Stimulated activated naive B cell treated with anti-CD40 and anti-IgM and Interleukin-4, amounts not matched to agents 10 μg/mL and 1 μg/mL and 100 μg/mL, for 72 hours (primary cell): ENCODE data around the gene ALAS1.

ENCODE experiments used
- ATAC-seq, 2 donors: fragments of 150-1000 bp; cut with Tn5 transposase; replicated peaks; 2 replicates each; pipeline ENCODE4 v1.10.0; 2021; ENCODE audit warnings: moderate library complexity in 1 of 2
- DNase-seq: peaks from one replicate; pipeline ENCODE4 v3.0.0; 2021
- H3K27ac Mint-ChIP-seq: one replicate; pipeline ENCODE4 v1.8.0; 2022; ENCODE audit warnings: mild to moderate bottlenecking, mixed read lengths
- H3K27me3 Mint-ChIP-seq, 2 donors: one replicate each; pipeline ENCODE4 v1.8.0; 2022; ENCODE audit warnings: mixed read lengths in 2 of 2
- H3K36me3 Mint-ChIP-seq, 2 donors: one replicate each; pipeline ENCODE4 v1.8.0; 2022; ENCODE audit warnings: mixed read lengths in 2 of 2, mild to moderate bottlenecking in 1 of 2
- H3K4me1 Mint-ChIP-seq, 2 donors: one replicate each; pipeline ENCODE4 v1.8.0; 2022; ENCODE audit warnings: mixed read lengths in 2 of 2, mild to moderate bottlenecking in 1 of 2
- H3K4me3 Mint-ChIP-seq, 2 donors: one replicate each; pipeline ENCODE4 v1.8.0; 2022; ENCODE audit warnings: mild to moderate bottlenecking in 2 of 2, mixed read lengths in 2 of 2, moderate library complexity in 1 of 2
- H3K9me3 Mint-ChIP-seq, 2 donors: one replicate each; pipeline ENCODE4 v1.8.0; 2022; ENCODE audit warnings: mixed read lengths in 2 of 2, mild to moderate bottlenecking in 1 of 2

The ALAS1 gene

DNA sequence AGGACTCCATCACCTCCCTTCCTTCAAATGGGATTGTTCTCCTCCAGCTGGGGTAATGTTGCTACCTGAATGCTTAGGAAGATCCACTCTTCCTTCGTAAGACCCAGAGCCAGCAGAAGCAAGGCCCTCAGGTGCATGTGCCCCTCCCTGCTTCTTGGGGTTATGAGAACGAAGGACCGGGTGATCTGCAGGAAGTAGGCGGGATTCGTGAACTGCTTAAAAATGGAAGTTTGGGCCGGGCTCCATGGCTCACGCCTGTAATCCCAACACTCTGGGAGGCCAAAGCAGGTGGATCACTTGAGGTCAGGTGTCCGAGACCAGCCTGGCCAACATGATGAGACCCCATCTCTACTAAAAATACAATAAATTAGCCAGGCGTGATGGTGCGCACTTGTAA is 19.4 kb downstream of the ALAS1 start:
- Mint-ChIP-seq H3K27me3 (no peaks in the 10 kb centered on the region), H3K27ac (no peak overlapping the region), H3K4me1 (peaks cover 29 to 54% of the 10 kb centered on the region in 2 donors), H3K4me3 (no peak overlapping the region), H3K36me3 (peaks cover 42 to 58% of the 10 kb centered on the region in 2 donors), H3K9me3 (no peaks in the 10 kb centered on the region)
- ATAC-seq (no peak), DNase-seq (no peak)

- peak overlapping the region; percentile 31 for H3K27ac Mint-ChIP-seq
Measured at GRCh38 chr3:52218026-52218425, 20.1 kb downstream of the ALAS1 start.

GRCh38 chr3:52218454-52218853 is 20.5 kb downstream of the ALAS1 start:
- H3K9me3 Mint-ChIP-seq = no peaks in the 10 kb centered on the region
- peaks cover 45 to 58% of the 10 kb centered on the region in 2 donors for H3K36me3 Mint-ChIP-seq
- ATAC-seq (no peak), DNase-seq (no peak)
- H3K27ac Mint-ChIP-seq = peak overlapping the region; percentile 31
- no peaks in the 10 kb centered on the region for H3K27me3 Mint-ChIP-seq
- H3K4me1 Mint-ChIP-seq = peaks cover 36 to 64% of the 10 kb centered on the region in 2 donors
- no peak overlapping the region for H3K4me3 Mint-ChIP-seq

More at GRCh38 chr3:52218026-52218425, 20.1 kb downstream of the ALAS1 start:
- peaks cover 32 to 60% of the 10 kb centered on the region in 2 donors for H3K4me1 Mint-ChIP-seq
- H3K9me3 Mint-ChIP-seq = no peaks in the 10 kb centered on the region
- peaks cover 42 to 56% of the 10 kb centered on the region in 2 donors for H3K36me3 Mint-ChIP-seq
- no peak for DNase-seq
- H3K27me3 Mint-ChIP-seq = no peaks in the 10 kb centered on the region
- no peak for ATAC-seq
- H3K4me3 Mint-ChIP-seq = no peak overlapping the region

DNA sequence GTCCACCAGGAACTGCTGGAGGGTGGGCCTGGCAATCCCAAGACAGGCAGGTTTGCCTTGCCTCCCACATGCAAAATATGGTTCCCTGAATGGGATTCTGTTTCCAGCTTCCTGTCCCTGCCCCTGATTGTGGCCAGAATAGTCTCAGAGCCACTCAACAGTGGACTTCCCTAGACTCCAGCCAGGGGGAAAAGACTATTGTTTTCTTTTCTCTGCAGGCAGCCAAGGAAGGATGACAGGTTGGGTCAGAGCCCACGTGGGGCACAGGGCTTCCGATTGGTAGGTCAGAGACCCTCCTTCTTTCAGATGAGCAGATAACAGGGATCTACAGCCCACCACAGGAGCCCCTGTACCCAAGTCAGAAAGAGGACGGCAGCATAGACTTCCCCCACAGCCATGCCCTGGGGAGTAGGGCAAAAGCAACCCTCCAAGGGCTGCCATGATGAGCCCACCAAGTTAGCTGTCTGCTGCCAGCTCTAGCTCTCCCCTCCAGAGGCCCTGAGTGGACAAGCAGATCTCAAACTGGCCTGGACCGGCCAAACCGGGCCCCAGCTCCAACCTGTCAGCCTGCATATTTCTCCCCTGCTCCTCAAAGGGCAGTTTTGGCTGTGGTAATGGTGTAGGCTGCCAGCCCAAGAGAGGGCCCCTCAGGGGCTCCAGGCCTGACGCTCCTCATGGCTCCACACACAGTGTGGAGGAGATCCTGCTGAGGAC is 21.1 kb downstream of the ALAS1 start:
- no peaks in the 10 kb centered on the region for H3K9me3 Mint-ChIP-seq
- peaks cover 40 to 70% of the 10 kb centered on the region in 2 donors for H3K4me1 Mint-ChIP-seq
- ATAC-seq (no peak), DNase-seq (no peak)
- no peaks in the 10 kb centered on the region for H3K27me3 Mint-ChIP-seq
- peaks cover 49 to 59% of the 10 kb centered on the region in 2 donors for H3K36me3 Mint-ChIP-seq
- H3K4me3 Mint-ChIP-seq = no peak overlapping the region
- peak overlapping the region; percentile 42 for H3K27ac Mint-ChIP-seq

- H3K4me3 Mint-ChIP-seq = peak overlapping the region; percentile 10 to 35
- H3K27me3 Mint-ChIP-seq = no peaks in the 10 kb centered on the region
- H3K27ac Mint-ChIP-seq = no peak overlapping the region
- DNase-seq (peak; percentile 74), ATAC-seq (peak; percentile 78 to 79)
- H3K4me1 Mint-ChIP-seq = peaks cover 49 to 85% of the 10 kb centered on the region in 2 donors
- H3K9me3 Mint-ChIP-seq = no peaks in the 10 kb centered on the region
- peaks cover 37 to 55% of the 10 kb centered on the region in 2 donors for H3K36me3 Mint-ChIP-seq
Measured at GRCh38 chr3:52220380-52221026, 22.5 kb downstream of the ALAS1 start.

DNA sequence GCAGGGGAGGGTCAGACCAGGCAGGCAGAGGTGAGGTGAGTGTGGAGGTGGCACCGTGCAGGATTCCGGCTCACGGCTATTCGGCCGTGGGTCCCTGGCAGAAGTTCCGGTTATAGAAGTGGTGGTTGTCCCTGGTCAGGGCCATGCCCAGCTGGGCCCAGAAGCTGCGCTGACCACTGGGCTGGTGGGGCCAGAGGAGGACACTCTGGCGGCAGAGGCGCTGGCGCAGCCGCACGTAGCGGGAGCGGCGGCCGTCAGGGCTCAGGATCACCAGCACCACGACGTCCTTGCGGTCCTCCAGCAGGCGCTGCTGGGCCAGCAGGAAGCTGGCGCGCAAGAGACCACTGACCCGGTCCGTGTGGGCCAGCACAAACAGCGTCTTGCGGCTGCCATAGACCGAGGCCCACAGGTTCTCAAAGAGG is 23.2 kb downstream of the ALAS1 start:
- Mint-ChIP-seq H3K4me3 (no peak overlapping the region), H3K27ac (no peak overlapping the region), H3K4me1 (peaks cover 55 to 91% of the 10 kb centered on the region in 2 donors), H3K9me3 (no peaks in the 10 kb centered on the region), H3K36me3 (peaks cover 31 to 52% of the 10 kb centered on the region in 2 donors), H3K27me3 (no peaks in the 10 kb centered on the region)
- no peak for ATAC-seq
- DNase-seq = no peak

DNA sequence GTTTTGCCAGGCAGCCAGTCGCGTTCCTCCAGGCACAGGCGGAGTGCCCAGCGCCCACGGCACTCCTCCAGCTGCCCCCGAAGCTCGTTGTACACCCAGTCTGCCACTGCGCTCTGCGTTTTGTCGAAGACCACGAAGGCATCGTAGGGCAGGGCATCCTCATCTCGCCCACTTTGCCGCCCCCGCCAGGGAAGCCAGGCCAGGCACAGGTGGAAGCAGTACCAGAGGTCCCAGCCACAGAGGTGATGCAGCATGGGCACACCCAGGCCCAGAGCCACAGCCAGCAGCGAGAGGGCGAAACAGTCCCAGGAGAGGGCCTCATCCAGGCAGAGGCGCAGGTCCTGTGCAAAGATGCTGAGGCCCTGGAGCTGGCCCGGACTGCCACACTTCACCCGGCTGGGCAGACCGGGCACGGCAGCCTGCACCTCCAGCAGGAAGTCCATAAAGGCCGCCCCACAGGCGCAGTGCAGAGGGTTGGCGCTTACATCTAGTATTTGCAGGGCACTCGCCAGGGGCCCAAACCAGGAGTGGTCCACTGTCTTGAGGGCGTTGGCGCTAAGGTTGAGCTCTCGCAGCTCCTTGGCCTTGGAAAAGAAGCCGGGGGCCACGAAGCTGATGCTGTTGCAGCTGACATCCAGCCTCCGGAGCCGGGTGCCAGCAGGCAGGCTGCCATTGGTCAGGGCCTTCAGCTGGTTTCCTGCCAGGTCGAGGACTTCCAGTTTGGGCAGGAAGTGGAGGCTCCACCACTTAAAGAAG is 23.8 kb downstream of the ALAS1 start:
- H3K9me3 Mint-ChIP-seq = no peaks in the 10 kb centered on the region
- H3K27me3 Mint-ChIP-seq = no peaks in the 10 kb centered on the region
- peak overlapping the region; percentile 37 for H3K27ac Mint-ChIP-seq
- H3K4me3 Mint-ChIP-seq = no peak overlapping the region
- H3K36me3 Mint-ChIP-seq = peaks cover 28 to 48% of the 10 kb centered on the region in 2 donors
- DNase-seq (no peak), ATAC-seq (no peak)
- H3K4me1 Mint-ChIP-seq = peaks cover 58 to 92% of the 10 kb centered on the region in 2 donors

DNA sequence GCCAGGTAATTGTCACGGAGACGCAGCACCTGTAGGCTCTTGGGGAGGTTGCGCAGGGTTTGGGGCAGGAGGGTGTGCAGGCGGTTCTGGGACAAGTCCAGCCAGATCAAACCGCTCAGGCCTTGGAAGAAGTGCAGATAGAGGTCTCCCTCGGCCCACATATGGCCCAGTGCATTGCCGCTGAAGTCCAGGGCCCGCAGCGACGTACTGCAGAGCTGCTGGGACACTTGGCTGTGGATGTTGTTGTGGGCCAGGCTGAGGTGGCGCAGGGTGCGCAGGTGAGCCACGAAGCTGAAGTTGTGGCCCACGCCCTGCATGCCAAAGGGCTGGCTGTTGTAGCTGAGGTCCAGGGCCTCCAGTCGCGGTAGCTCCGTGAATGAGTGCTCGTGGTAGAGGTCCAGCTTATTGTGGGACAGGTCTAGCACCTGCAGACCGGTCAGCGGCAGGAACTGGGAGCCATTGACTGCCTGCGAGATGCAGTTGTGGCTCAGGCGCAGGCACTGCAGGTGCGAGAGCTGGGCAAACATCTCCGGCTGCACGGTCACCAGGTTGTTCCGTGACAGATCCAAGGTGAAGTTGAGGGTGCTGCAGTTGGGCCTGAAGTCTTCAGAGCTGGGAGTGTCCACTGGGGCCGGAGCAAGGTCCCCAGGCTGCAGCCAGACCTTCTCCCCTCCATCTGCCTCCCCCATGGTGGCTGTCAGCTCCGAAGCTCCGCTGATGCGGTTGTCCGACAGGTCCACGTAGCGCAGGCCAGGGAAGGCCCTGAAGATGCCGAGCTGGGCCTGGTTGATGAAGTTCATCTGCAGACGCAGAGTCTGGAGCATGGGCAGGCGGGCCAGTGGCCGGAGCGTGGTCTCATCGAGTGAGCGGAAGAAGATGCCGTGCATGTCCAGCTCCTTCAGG is 24.6 kb downstream of the ALAS1 start:
- Mint-ChIP-seq H3K4me3 (peak overlapping the region; percentile 84 to 94), H3K27ac (peak overlapping the region; percentile 67), H3K4me1 (peaks cover 52 to 92% of the 10 kb centered on the region in 2 donors), H3K27me3 (no peaks in the 10 kb centered on the region), H3K9me3 (no peaks in the 10 kb centered on the region), H3K36me3 (peaks cover 29 to 44% of the 10 kb centered on the region in 2 donors)
- DNase-seq (no peak), ATAC-seq (no peak)

DNA sequence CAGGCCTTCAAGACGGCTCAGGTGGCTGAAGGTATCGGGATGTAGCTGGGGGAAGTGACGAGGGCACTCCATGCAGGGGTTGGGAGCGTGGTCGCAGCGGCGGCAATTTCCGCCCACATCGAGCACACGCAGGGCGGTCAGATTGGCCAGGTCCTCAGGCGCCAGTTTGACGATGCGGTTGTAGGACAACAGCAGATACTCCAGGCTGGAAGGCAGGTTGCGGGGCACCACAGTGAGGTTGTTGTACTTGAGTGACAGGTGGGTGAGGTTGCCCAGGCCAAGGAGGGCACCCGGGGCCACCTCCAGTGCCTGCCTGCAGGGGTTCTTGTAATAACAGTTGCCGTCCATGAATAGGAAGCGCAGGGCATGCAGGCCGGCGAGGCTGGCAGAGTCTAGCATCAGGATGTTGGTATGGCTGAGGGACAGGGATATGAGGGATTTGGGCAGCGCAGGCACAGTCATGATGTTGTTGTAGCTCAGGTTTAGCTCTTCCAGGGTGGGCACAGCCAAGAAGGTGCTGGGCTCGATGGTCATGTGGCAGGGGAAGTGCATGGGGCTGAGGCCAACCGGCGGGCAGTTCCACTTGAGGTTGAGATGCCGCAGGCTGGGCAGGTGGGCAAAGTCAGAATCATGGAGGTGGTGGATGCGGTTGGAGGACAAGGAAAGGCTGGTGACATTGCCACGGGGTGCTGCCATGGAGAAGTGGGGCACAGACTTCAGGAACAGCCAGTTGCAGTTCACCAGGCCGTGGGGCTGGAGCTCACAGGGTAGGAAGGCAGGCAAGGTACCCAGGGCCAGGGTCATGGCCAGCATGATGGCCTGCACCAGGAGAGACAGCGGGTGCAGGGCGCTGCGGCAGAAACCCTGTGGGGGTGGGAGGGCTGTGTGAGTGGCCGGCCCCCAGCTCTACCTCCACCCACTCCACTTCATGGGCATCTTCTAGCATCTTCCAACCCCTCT is 25.8 kb downstream of the ALAS1 start:
- DNase-seq = no peak
- Mint-ChIP-seq H3K9me3 (no peaks in the 10 kb centered on the region), H3K36me3 (peaks cover 30 to 48% of the 10 kb centered on the region in 2 donors), H3K27ac (peak overlapping the region; percentile 94), H3K4me3 (peak overlapping the region; percentile 84 to 94), H3K27me3 (no peaks in the 10 kb centered on the region), H3K4me1 (peaks cover 50 to 88% of the 10 kb centered on the region in 2 donors)
- ATAC-seq = no peak

DNA sequence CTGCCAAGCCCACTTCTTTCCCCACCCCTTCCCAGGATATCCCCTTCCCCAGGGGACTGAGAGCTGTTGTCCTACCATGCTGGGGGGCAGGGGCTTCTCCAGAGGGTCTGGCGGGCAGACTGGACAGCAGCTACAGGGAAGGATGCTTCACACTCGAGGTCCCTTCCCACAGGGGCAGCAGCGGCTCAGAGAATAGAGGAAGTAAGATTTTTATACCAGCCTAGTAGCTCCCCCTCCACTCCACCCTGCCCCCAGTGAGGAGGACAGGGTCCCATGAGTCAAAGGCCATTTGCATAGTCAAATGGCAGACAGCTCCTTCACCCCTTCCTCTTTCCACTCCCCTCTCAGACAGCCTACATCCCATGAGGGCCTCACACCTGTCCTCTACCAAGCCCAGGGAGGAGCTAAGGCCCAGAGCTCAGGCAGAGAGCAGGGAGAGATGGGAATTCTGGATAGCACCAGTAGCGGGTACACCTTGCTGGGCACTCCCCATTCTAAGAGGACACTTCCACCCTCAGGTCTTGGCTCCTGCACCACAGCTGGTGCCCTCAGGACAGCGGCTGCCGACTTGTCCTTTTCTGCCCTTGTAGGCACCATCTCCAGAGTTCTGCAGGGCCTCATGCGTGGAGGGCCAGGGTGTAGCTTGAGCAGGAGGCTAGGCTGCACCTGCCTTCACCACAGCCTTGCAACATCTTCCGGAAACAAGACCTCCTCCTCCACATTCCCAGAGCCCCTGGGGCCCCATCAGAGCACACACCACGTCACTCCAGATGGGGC is 27.7 kb downstream of the ALAS1 start, which contains the start of gene TLR9:
Gene TLR9, minus strand, starts transcription at position 194 of the 777 bp plus-strand sequence. Its CDS starts 116 bp downstream, at position 78.
- peaks cover 46 to 61% of the 10 kb centered on the region in 2 donors for H3K36me3 Mint-ChIP-seq
- peak; percentile 94 for ATAC-seq

DNA sequence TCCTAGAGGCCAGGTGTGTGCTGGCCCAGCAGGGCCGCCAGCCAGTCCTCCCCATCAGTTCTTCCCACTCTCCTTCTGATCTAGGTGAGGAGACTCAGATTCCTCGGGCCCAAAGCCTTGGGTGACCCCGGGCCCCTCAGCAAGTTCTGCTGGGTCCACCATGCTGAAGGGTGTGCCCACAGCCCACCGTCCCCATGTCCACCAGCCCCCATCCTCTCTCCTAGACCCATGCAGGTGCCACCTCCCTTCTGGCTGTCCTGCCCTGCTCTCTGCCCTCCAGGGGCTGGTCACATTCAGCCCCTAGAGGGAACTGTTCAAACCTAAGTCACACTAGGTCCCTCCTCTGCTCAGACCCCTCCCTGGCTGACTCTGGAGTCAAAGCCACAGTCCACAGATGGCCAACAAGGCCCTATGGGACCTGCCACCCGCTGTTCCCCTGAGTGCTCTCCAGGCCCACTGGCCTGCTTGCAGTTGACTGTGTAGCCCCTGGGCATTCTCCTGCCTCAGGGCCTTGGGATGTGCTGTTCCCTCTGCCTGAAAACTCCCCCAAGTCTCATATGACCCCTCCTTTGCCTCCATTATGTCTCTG is 28.4 kb downstream of the ALAS1 start:
- H3K9me3 Mint-ChIP-seq = no peaks in the 10 kb centered on the region
- peak overlapping the region; percentile 84 to 94 for H3K4me3 Mint-ChIP-seq
- no peaks in the 10 kb centered on the region for H3K27me3 Mint-ChIP-seq
- H3K27ac Mint-ChIP-seq = peak overlapping the region; percentile 94
- DNase-seq = no peak
- ATAC-seq = peak; percentile 17 to 19
- H3K4me1 Mint-ChIP-seq = peaks cover 43 to 73% of the 10 kb centered on the region in 2 donors
- H3K36me3 Mint-ChIP-seq = peaks cover 48 to 61% of the 10 kb centered on the region in 2 donors

More for the DNA sequence above, 27.7 kb downstream of the ALAS1 start, which contains the start of gene TLR9:
- peak within 1 kb of the TSS; percentile 84 to 94 for H3K4me3 Mint-ChIP-seq
- H3K4me1 Mint-ChIP-seq = peaks cover 45 to 75% of the 10 kb centered on the region in 2 donors
- peak; percentile 85 for DNase-seq
- no peaks in the 10 kb centered on the region for H3K9me3 Mint-ChIP-seq
- no peaks in the 10 kb centered on the region for H3K27me3 Mint-ChIP-seq
- peak within 1 kb of the TSS; percentile 94 for H3K27ac Mint-ChIP-seq

GRCh38 chr3:52227117-52227516 is 29.2 kb downstream of the ALAS1 start:
- H3K4me1 Mint-ChIP-seq = peaks cover 47 to 78% of the 10 kb centered on the region in 2 donors
- peaks cover 46 to 60% of the 10 kb centered on the region in 2 donors for H3K36me3 Mint-ChIP-seq
- no peak for ATAC-seq
- H3K4me3 Mint-ChIP-seq = no peak overlapping the region
- H3K27ac Mint-ChIP-seq = peak overlapping the region; percentile 94
- no peak for DNase-seq
- H3K9me3 Mint-ChIP-seq = no peaks in the 10 kb centered on the region
- no peaks in the 10 kb centered on the region for H3K27me3 Mint-ChIP-seq
